MM.1S (cell line): ENCODE measurements around the gene ADAMTS1.

Experiments used
- DNase-seq: peaks from one replicate; pipeline ENCODE4 v3.0.0-alpha.2; 2015
- H2AFZ ChIP-seq: fragments of 300-600 bp; sonication (generic); 2 replicates; pipeline ENCODE4 v1.6.0; 2016; ENCODE audit warnings: antibody characterized with exemption, low read length
- H3F3A ChIP-seq: fragments of 300-600 bp; sonication (generic); 2 replicates; pipeline ENCODE4 v1.6.1; 2016; ENCODE audit warnings: mild to moderate bottlenecking, antibody characterized with exemption, low read length, moderate library complexity, mixed read lengths; ENCODE audit not compliant: insufficient read depth
- H3K27ac ChIP-seq: fragments of 300-600 bp; sonication (generic); 2 replicates; pipeline ENCODE4 v1.5.1; 2016; ENCODE audit warnings: mild to moderate bottlenecking, low read length
- H3K27me3 ChIP-seq: fragments of 300-600 bp; sonication (generic); replicated peaks from 2 replicates; pipeline ENCODE4 v1.6.0; 2016; ENCODE audit warnings: low read length; ENCODE audit not compliant: insufficient read depth
- H3K36me3 ChIP-seq: fragments of 300-600 bp; sonication (generic); replicated peaks from 2 replicates; pipeline ENCODE4 v1.6.1; 2016; ENCODE audit warnings: mild to moderate bottlenecking, low read length, mixed read lengths; ENCODE audit not compliant: insufficient read depth
- H3K4me1 ChIP-seq: fragments of 300-600 bp; sonication (generic); 2 replicates; pipeline ENCODE4 v1.6.1; 2016; ENCODE audit warnings: low read length, mixed read lengths
- H3K4me2 ChIP-seq: fragments of 300-600 bp; sonication (generic); 2 replicates; pipeline ENCODE4 v1.6.0; 2016; ENCODE audit warnings: low read depth, low read length
- H3K4me3 ChIP-seq: fragments of 300-600 bp; sonication (generic); 2 replicates; pipeline ENCODE4 v1.5.1; 2016; ENCODE audit warnings: low read length, mixed read lengths
- H3K79me2 ChIP-seq: fragments of 300-600 bp; sonication (generic); 2 replicates; pipeline ENCODE4 v1.6.1; 2016; ENCODE audit warnings: mixed run types, low read length, mixed read lengths
- H3K9ac ChIP-seq: fragments of 300-600 bp; sonication (generic); 2 replicates; pipeline ENCODE4 v1.6.1; 2016; ENCODE audit warnings: low read length, mixed read lengths
- H3K9me2 ChIP-seq: fragments of 300-600 bp; sonication (generic); replicated peaks from 2 replicates; pipeline ENCODE4 v1.6.1; 2016; ENCODE audit warnings: mild to moderate bottlenecking, low read length, mixed read lengths; ENCODE audit not compliant: insufficient read depth
- H3K9me3 ChIP-seq: fragments of 300-600 bp; sonication (generic); replicated peaks from 2 replicates; pipeline ENCODE4 v1.6.1; 2016; ENCODE audit warnings: mild to moderate bottlenecking, low read length, mixed read lengths; ENCODE audit not compliant: insufficient read depth
- H4K20me1 ChIP-seq: fragments of 300-600 bp; sonication (generic); 2 replicates; pipeline ENCODE4 v1.6.1; 2016; ENCODE audit warnings: mild to moderate bottlenecking, low read length, moderate library complexity, mixed read lengths; ENCODE audit not compliant: insufficient read depth
- CTCF ChIP-seq: fragments of 300-600 bp; sonication (generic); IDR thresholded peaks from 2 replicates; pipeline ENCODE4 v1.5.1; 2016; ENCODE audit warnings: antibody characterized with exemption, low read length, mixed read lengths
- EZH2 ChIP-seq: fragments of 300-600 bp; sonication (generic); optimal IDR thresholded peaks from 2 replicates; pipeline ENCODE3; 2017; ENCODE audit warnings: low read depth, mild to moderate bottlenecking, antibody characterized with exemption, low read length, mixed read lengths
- EZH2phosphoT487 ChIP-seq: fragments of 300-600 bp; sonication (generic); IDR thresholded peaks from 2 replicates; pipeline ENCODE4 v1.6.1; 2018; ENCODE audit warnings: antibody characterized with exemption, low read length

ADAMTS1 gene

GRCh38 chr21:26843933-26844257, 1.3 kb downstream of the ADAMTS1 start:
- Histone ChIP-seq H3K27ac (no peak overlapping the region), H3F3A (no peaks in the 10 kb centered on the region), H3K4me1 (no peaks in the 10 kb centered on the region; the same call in 1 of the 2 replicates), H3K9ac (peak overlapping the region; percentile 30; the same call in 1 of the 2 replicates), H3K9me3 (no peaks in the 10 kb centered on the region), H3K36me3 (no peaks in the 10 kb centered on the region), H3K27me3 (peaks cover 20% of the 10 kb centered on the region), H3K9me2 (no peaks in the 10 kb centered on the region), H4K20me1 (no peaks in the 10 kb centered on the region), H3K79me2 (no peaks in the 10 kb centered on the region), H2AFZ (peak overlapping the region; percentile 96), H3K4me3 (peak overlapping the region; percentile 78), H3K4me2 (peak overlapping the region; percentile 92)
- DNase-seq = peak; percentile 11
- no peak for TF ChIP-seq EZH2
- TF ChIP-seq CTCF = no peak
- TF ChIP-seq EZH2phosphoT487 = no peak

- H2AFZ ChIP-seq = peak overlapping the region; percentile 96
- H3K4me2 ChIP-seq = peak overlapping the region; percentile 92
- peak overlapping the region; percentile 78 for H3K4me3 ChIP-seq
- H3K9me3 ChIP-seq = no peaks in the 10 kb centered on the region
- no peaks in the 10 kb centered on the region; the same call in 1 of the 2 replicates for H3K4me1 ChIP-seq
- H3K36me3 ChIP-seq = no peaks in the 10 kb centered on the region
- TF ChIP-seq CTCF (peak; percentile 44), EZH2phosphoT487 (no peak)
- no peak overlapping the region for H3K27ac ChIP-seq
- no peaks in the 10 kb centered on the region for H3K9me2 ChIP-seq
- H3F3A ChIP-seq = no peaks in the 10 kb centered on the region
- peaks cover 20% of the 10 kb centered on the region for H3K27me3 ChIP-seq
- DNase-seq = peak; percentile 49
- H3K9ac ChIP-seq = no peak overlapping the region; the same call in 1 of the 2 replicates
- no peaks in the 10 kb centered on the region for H3K79me2 ChIP-seq
- H4K20me1 ChIP-seq = no peaks in the 10 kb centered on the region
These were observed 2.0 kb downstream of the ADAMTS1 start for GRCh38 chr21:26842974-26843932.

- H3K9ac ChIP-seq = no peak overlapping the region
- H3K4me3 ChIP-seq = no peak overlapping the region
These were observed 2.9 kb downstream of the ADAMTS1 start for GRCh38 chr21:26842300-26842699.

More at GRCh38 chr21:26842300-26842699, 2.9 kb downstream of the ADAMTS1 start:
- no peaks in the 10 kb centered on the region for H3K79me2 ChIP-seq
- TF ChIP-seq EZH2phosphoT487 (no peak), CTCF (no peak), EZH2 (no peak)
- no peaks in the 10 kb centered on the region for H3F3A ChIP-seq
- H3K9me3 ChIP-seq = no peaks in the 10 kb centered on the region
- H3K27ac ChIP-seq = no peak overlapping the region
- no peaks in the 10 kb centered on the region; the same call in 1 of the 2 replicates for H3K4me1 ChIP-seq
- no peak overlapping the region for H2AFZ ChIP-seq
- H4K20me1 ChIP-seq = no peaks in the 10 kb centered on the region
- no peak for DNase-seq
- H3K27me3 ChIP-seq = peaks cover 18% of the 10 kb centered on the region
- no peaks in the 10 kb centered on the region for H3K36me3 ChIP-seq
- H3K4me2 ChIP-seq = no peak overlapping the region
- no peaks in the 10 kb centered on the region for H3K9me2 ChIP-seq
